Naive B cell (primary cell): ENCODE measurements around the gene CPLX1. TPM values are rescaled to one million over a fixed set of nuclear protein-coding genes. Genes with fewer than 3 reads are reported as not detected.
A peak's percentile ranks its signal among the peaks of the same experiment; 100 is the strongest.
"Not testable (repeated sequence)": the region's sequence is repeated elsewhere in the genome, so short reads cannot be mapped to it uniquely, and the experiment has no call there.

ENCODE experiments used
- ATAC-seq, 2 donors: fragments of 150-1000 bp; cut with Tn5 transposase; 2 replicates each; pipeline ENCODE4 v1.10.0; 2021; ENCODE audit warnings: low read depth in 2 of 2, mild to moderate bottlenecking in 2 of 2, moderate library complexity in 2 of 2
- DNase-seq: peaks from one replicate; pipeline ENCODE4 v3.0.0; 2022
- H3K27ac Mint-ChIP-seq, 6 donors: one replicate each; pipeline ENCODE4 v1.8.0; 2020 to 2022; ENCODE audit warnings: mild to moderate bottlenecking in 6 of 6, mixed read lengths in 6 of 6, moderate library complexity in 5 of 6, inconsistent platforms in 2 of 6
- H3K27me3 Mint-ChIP-seq, 3 donors: one replicate each; pipeline ENCODE4 v1.8.0; 2021 to 2022; ENCODE audit warnings: mixed read lengths in 3 of 3, mild to moderate bottlenecking in 1 of 3
- H3K36me3 Mint-ChIP-seq, 2 donors: one replicate each; pipeline ENCODE4 v1.8.0; 2020 to 2022; ENCODE audit warnings: mixed read lengths in 2 of 2, inconsistent platforms in 1 of 2, mild to moderate bottlenecking in 1 of 2
- H3K4me1 Mint-ChIP-seq, 3 donors: one replicate each; pipeline ENCODE4 v1.8.0; 2020 to 2022; ENCODE audit warnings: mixed read lengths in 3 of 3, inconsistent platforms in 1 of 3, mild to moderate bottlenecking in 1 of 3, moderate library complexity in 1 of 3
- H3K4me3 Mint-ChIP-seq, 8 donors: one replicate each; pipeline ENCODE4 v1.8.0; 2020 to 2022; ENCODE audit warnings: mild to moderate bottlenecking in 8 of 8, mixed read lengths in 8 of 8, moderate library complexity in 8 of 8, inconsistent platforms in 2 of 8
- H3K9me3 Mint-ChIP-seq, 7 donors: one replicate each; pipeline ENCODE4 v1.8.0; 2020 to 2022; ENCODE audit warnings: mixed read lengths in 7 of 7, mild to moderate bottlenecking in 5 of 7, inconsistent platforms in 2 of 7, moderate library complexity in 1 of 7
- polyA plus RNA-seq, 6 donors: library from polyadenylated mRNA; unstranded; fragments of 300-500 nt; fragmentation: Illumina TruSeq; gene quantifications; one replicate each; pipeline ENCODE4 v1.2.3, GENCODE V29; 2021; ENCODE audit warnings: low read depth in 6 of 6

Gene CPLX1
- polyA plus RNA-seq, 6 donors from 2014 or later, result not detected

GRCh38 chr4:819401-820229, 6.3 kb downstream of the CPLX1 start:
- H3K4me1 Mint-ChIP-seq, result peaks cover 5 to 8% (median 5%) of the 10 kb centered on the region in 3 donors
- ATAC-seq (no peak), DNase-seq (no peak)
- H3K27me3 Mint-ChIP-seq, result peaks cover 37 to 77% (median 73%) of the 10 kb centered on the region in 3 donors
- peaks cover 0 to 10% (median 0%) of the 10 kb centered on the region in 7 donors for H3K9me3 Mint-ChIP-seq
- H3K4me3 Mint-ChIP-seq, result no peak overlapping the region
- H3K36me3 Mint-ChIP-seq, result peaks cover 0 to 14% of the 10 kb centered on the region in 2 donors
- no peak overlapping the region for H3K27ac Mint-ChIP-seq

GRCh38 chr4:818106-818921, 7.6 kb downstream of the CPLX1 start:
- DNase-seq, result no peak

GRCh38 chr4:815464-816146, 10.3 kb downstream of the CPLX1 start:
- peaks cover 0 to 8% (median 0%) of the 10 kb centered on the region in 3 donors for H3K4me1 Mint-ChIP-seq
- H3K9me3 Mint-ChIP-seq, result peaks cover 0 to 4% (median 0%) of the 10 kb centered on the region in 7 donors
- ATAC-seq (no peak), DNase-seq (no peak)
- no peak overlapping the region for H3K27ac Mint-ChIP-seq
- peaks cover 35 to 77% (median 70%) of the 10 kb centered on the region in 3 donors for H3K27me3 Mint-ChIP-seq
- H3K4me3 Mint-ChIP-seq, result no peak overlapping the region
- peaks cover 4 to 5% of the 10 kb centered on the region in 2 donors for H3K36me3 Mint-ChIP-seq

More at GRCh38 chr4:818106-818921, 7.6 kb downstream of the CPLX1 start:
- peaks cover 0 to 10% (median 0%) of the 10 kb centered on the region in 7 donors for H3K9me3 Mint-ChIP-seq
- no peak overlapping the region for H3K4me3 Mint-ChIP-seq
- peak overlapping the region in 1 of 6 donors; percentile 44 for H3K27ac Mint-ChIP-seq
- peaks cover 3 to 8% (median 8%) of the 10 kb centered on the region in 3 donors for H3K4me1 Mint-ChIP-seq
- peaks cover 0 to 17% of the 10 kb centered on the region in 2 donors for H3K36me3 Mint-ChIP-seq
- peaks cover 43 to 77% (median 74%) of the 10 kb centered on the region in 3 donors for H3K27me3 Mint-ChIP-seq
- no peak for ATAC-seq

- DNase-seq (no peak), ATAC-seq (no peak)
- H3K27me3 Mint-ChIP-seq, result peaks cover 35 to 70% (median 58%) of the 10 kb centered on the region in 3 donors
Observed at GRCh38 chr4:814312-814850, 11.5 kb downstream of the CPLX1 start.

GRCh38 chr4:813900-814299, 12.0 kb downstream of the CPLX1 start:
- Mint-ChIP-seq H3K9me3 (no peaks in the 10 kb centered on the region), H3K4me3 (no peak overlapping the region), H3K4me1 (peaks cover 0 to 8% (median 0%) of the 10 kb centered on the region in 3 donors), H3K27me3 (peaks cover 34 to 66% (median 58%) of the 10 kb centered on the region in 3 donors), H3K27ac (no peak overlapping the region), H3K36me3 (peaks cover 4 to 5% of the 10 kb centered on the region in 2 donors)
- ATAC-seq (peak in 1 of 2 donors; percentile 41), DNase-seq (no peak)

More at GRCh38 chr4:814312-814850, 11.5 kb downstream of the CPLX1 start:
- Mint-ChIP-seq H3K9me3 (no peaks in the 10 kb centered on the region), H3K4me1 (peaks cover 0 to 8% (median 0%) of the 10 kb centered on the region in 3 donors), H3K4me3 (no peak overlapping the region), H3K36me3 (peaks cover 4 to 5% of the 10 kb centered on the region in 2 donors), H3K27ac (peak overlapping the region in 1 of 6 donors; percentile 42)

GRCh38 chr4:808860-809570, 16.9 kb downstream of the CPLX1 start:
- ATAC-seq (no peak), DNase-seq (no peak)
- Mint-ChIP-seq H3K27me3 (peaks cover 32 to 64% (median 43%) of the 10 kb centered on the region in 3 donors), H3K36me3 (peaks cover 4 to 6% of the 10 kb centered on the region in 2 donors), H3K4me1 (peaks cover 0 to under 1% (median 0%) of the 10 kb centered on the region in 3 donors), H3K27ac (peak overlapping the region in 1 of 6 donors; percentile 42), H3K9me3 (peaks cover 1 to 14% (median 4%) of the 10 kb centered on the region in 7 donors), H3K4me3 (no peak overlapping the region)

- Mint-ChIP-seq H3K4me1 (no peaks in the 10 kb centered on the region), H3K4me3 (no peak overlapping the region), H3K9me3 (peaks cover 1 to 14% (median 4%) of the 10 kb centered on the region in 7 donors), H3K36me3 (peaks cover 4 to 6% of the 10 kb centered on the region in 2 donors), H3K27ac (no peak overlapping the region), H3K27me3 (peaks cover 28 to 57% (median 33%) of the 10 kb centered on the region in 3 donors)
- ATAC-seq, result no peak
- no peak for DNase-seq
Observed at GRCh38 chr4:807792-808191, 18.1 kb downstream of the CPLX1 start.

- DNase-seq, H3K36me3 Mint-ChIP-seq, H3K27ac Mint-ChIP-seq, ATAC-seq, H3K4me3 Mint-ChIP-seq, H3K4me1 Mint-ChIP-seq: not testable (repeated sequence)
- Mint-ChIP-seq H3K9me3 (peaks cover 3 to 16% (median 6%) of the 10 kb centered on the region in 7 donors), H3K27me3 (peaks cover 25 to 49% (median 29%) of the 10 kb centered on the region in 3 donors)
Observed at GRCh38 chr4:806979-807378, 18.9 kb downstream of the CPLX1 start.

GRCh38 chr4:804804-805203, 21.1 kb downstream of the CPLX1 start:
- no peak overlapping the region for H3K4me3 Mint-ChIP-seq
- no peak for ATAC-seq
- H3K9me3 Mint-ChIP-seq, result peaks cover 4 to 19% (median 8%) of the 10 kb centered on the region in 7 donors
- H3K27me3 Mint-ChIP-seq, result peaks cover 15 to 40% (median 22%) of the 10 kb centered on the region in 3 donors
- H3K4me1 Mint-ChIP-seq, result no peaks in the 10 kb centered on the region
- peaks cover 0 to 6% of the 10 kb centered on the region in 2 donors for H3K36me3 Mint-ChIP-seq
- DNase-seq, result no peak
- no peak overlapping the region for H3K27ac Mint-ChIP-seq

- DNase-seq, result no peak
- H3K36me3 Mint-ChIP-seq, result peaks cover 0 to 6% of the 10 kb centered on the region in 2 donors
- H3K27me3 Mint-ChIP-seq, result peaks cover 15 to 48% (median 22%) of the 10 kb centered on the region in 3 donors
- H3K9me3 Mint-ChIP-seq, result peaks cover 4 to 19% (median 8%) of the 10 kb centered on the region in 7 donors
- H3K27ac Mint-ChIP-seq, result no peak overlapping the region
- no peak for ATAC-seq
- H3K4me3 Mint-ChIP-seq, result peak overlapping the region in 1 of 8 donors; percentile 10
- H3K4me1 Mint-ChIP-seq, result no peaks in the 10 kb centered on the region
Observed at GRCh38 chr4:803884-804283, 22.0 kb downstream of the CPLX1 start.

- ATAC-seq (no peak), DNase-seq (no peak)
- peaks cover 0 to 2% (median 0%) of the 10 kb centered on the region in 3 donors for H3K4me1 Mint-ChIP-seq
- no peak overlapping the region for H3K4me3 Mint-ChIP-seq
- no peak overlapping the region for H3K27ac Mint-ChIP-seq
- H3K9me3 Mint-ChIP-seq, result peaks cover 4 to 18% (median 8%) of the 10 kb centered on the region in 7 donors
- H3K27me3 Mint-ChIP-seq, result peaks cover 20 to 43% (median 24%) of the 10 kb centered on the region in 3 donors
- H3K36me3 Mint-ChIP-seq, result peaks cover 0 to 6% of the 10 kb centered on the region in 2 donors
Observed at GRCh38 chr4:801436-802124, 24.3 kb downstream of the CPLX1 start.
